ENCODE measurements around the gene GLO1. TPM values are rescaled to one million over a fixed set of nuclear protein-coding genes. Genes with fewer than 3 reads are reported as not detected.
"Not testable (repeated sequence)": the region's sequence is repeated elsewhere in the genome, so short reads cannot be mapped to it uniquely, and the experiment has no call there.

GLO1 gene
- total and polyA plus RNA-seq, 4 donors = 50.5 to 108 (median 72.5) TPM

DNA sequence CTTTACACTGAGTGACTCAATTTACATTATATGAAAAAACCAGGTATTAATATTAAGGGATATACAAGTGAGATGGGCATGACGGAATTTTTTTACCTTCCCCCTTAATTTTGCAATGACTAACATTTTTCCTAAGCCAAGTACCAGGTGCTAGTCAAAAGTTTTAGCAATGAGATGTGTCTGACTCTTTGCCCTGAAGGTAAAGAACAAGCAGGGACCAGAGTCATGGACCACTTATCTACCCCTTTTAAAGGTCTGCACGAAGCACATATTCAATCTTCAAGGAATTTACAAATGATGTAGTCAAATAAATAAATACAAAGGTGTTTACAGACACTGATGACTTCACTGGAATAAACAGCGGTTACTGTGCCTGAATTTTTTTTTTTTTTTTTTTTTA is 1.4 kb downstream of the GLO1 start:
- no peak for TF ChIP-seq HNF4A (conservative IDR thresholded peaks at IDR 0.05)
- TF ChIP-seq FOXA1 (IDR thresholded peaks at IDR 0.05) = no peak
- TF ChIP-seq, protein P1, sequence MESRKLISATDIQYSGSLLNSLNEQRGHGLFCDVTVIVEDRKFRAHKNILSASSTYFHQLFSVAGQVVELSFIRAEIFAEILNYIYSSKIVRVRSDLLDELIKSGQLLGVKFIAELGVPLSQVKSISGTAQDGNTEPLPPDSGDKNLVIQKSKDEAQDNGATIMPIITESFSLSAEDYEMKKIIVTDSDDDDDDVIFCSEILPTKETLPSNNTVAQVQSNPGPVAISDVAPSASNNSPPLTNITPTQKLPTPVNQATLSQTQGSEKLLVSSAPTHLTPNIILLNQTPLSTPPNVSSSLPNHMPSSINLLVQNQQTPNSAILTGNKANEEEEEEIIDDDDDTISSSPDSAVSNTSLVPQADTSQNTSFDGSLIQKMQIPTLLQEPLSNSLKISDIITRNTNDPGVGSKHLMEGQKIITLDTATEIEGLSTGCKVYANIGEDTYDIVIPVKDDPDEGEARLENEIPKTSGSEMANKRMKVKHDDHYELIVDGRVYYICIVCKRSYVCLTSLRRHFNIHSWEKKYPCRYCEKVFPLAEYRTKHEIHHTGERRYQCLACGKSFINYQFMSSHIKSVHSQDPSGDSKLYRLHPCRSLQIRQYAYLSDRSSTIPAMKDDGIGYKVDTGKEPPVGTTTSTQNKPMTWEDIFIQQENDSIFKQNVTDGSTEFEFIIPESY (IDR thresholded peaks at IDR 0.05) = no peak
- no peak for TF ChIP-seq MAX (IDR thresholded peaks at IDR 0.05)
- no peak for TF ChIP-seq NR2F2 (IDR thresholded peaks at IDR 0.05)
- H3K27ac ChIP-seq (ENCODE audit: low read depth in 1 of 2, low read length in 2 of 2) = no peak overlapping the region
- no peaks in the 10 kb centered on the region for H3K27me3 ChIP-seq (ENCODE audit: control insufficient read depth in 4 of 4, insufficient read depth in 4 of 4, low read length in 3 of 4)
- H3K36me3 ChIP-seq (ENCODE audit: control insufficient read depth in 4 of 4, insufficient read depth in 3 of 4, low read depth in 1 of 4, low read length in 3 of 4) = peaks cover 0 to 3% (median 0%) of the 10 kb centered on the region in 4 donors
- 82% methylated on average over 3 of the region's 3 CpGs for WGBS
- peaks cover 2 to 4% (median 3%) of the 10 kb centered on the region in 4 donors for H3K4me1 ChIP-seq (ENCODE audit: control insufficient read depth in 4 of 4, insufficient read depth in 4 of 4, low read length in 3 of 4)
- H3K9ac ChIP-seq (ENCODE audit: low read depth in 1 of 2, low read length in 2 of 2) = peak overlapping the region in 1 of 2 donors; percentile 38
- no peak overlapping the region for H3K4me3 ChIP-seq (ENCODE audit: low read depth in 1 of 3, low read length in 3 of 3)
- DNase-seq (ENCODE audit: low spot score) = no peak
- H3K9me3 ChIP-seq (ENCODE audit: control insufficient read depth in 4 of 4, low read length in 3 of 4) = peaks cover 0 to 1% (median 0%) of the 10 kb centered on the region in 4 donors

GRCh38 chr6:38699702-38700101 is 3.2 kb downstream of the GLO1 start:
- H3K9me3 ChIP-seq (ENCODE audit: control insufficient read depth in 4 of 4, low read length in 3 of 4); DNase-seq (ENCODE audit: low spot score); H3K27ac ChIP-seq (ENCODE audit: low read depth in 1 of 2, low read length in 2 of 2); H3K9ac ChIP-seq (ENCODE audit: low read depth in 1 of 2, low read length in 2 of 2); H3K4me1 ChIP-seq (ENCODE audit: control insufficient read depth in 4 of 4, insufficient read depth in 4 of 4, low read length in 3 of 4); H3K27me3 ChIP-seq (ENCODE audit: control insufficient read depth in 4 of 4, insufficient read depth in 4 of 4, low read length in 3 of 4); H3K4me3 ChIP-seq (ENCODE audit: low read depth in 1 of 3, low read length in 3 of 3); H3K36me3 ChIP-seq (ENCODE audit: control insufficient read depth in 4 of 4, insufficient read depth in 3 of 4, low read depth in 1 of 4, low read length in 3 of 4): not testable (repeated sequence)
- 76% methylated on average over 3 of the region's 3 CpGs for WGBS

GRCh38 chr6:38697846-38698245 is 5.1 kb downstream of the GLO1 start:
- Histone ChIP-seq H3K9me3 (ENCODE audit: control insufficient read depth in 4 of 4, low read length in 3 of 4) (peaks cover 0 to 1% (median 0%) of the 10 kb centered on the region in 4 donors), H3K4me1 (ENCODE audit: control insufficient read depth in 4 of 4, insufficient read depth in 4 of 4, low read length in 3 of 4) (peaks cover 0 to 4% (median 1%) of the 10 kb centered on the region in 4 donors), H3K27me3 (ENCODE audit: control insufficient read depth in 4 of 4, insufficient read depth in 4 of 4, low read length in 3 of 4) (no peaks in the 10 kb centered on the region), H3K9ac (ENCODE audit: low read depth in 1 of 2, low read length in 2 of 2) (no peak overlapping the region), H3K36me3 (ENCODE audit: control insufficient read depth in 4 of 4, insufficient read depth in 3 of 4, low read depth in 1 of 4, low read length in 3 of 4) (peaks cover 0 to 3% (median 0%) of the 10 kb centered on the region in 4 donors), H3K4me3 (ENCODE audit: low read depth in 1 of 3, low read length in 3 of 3) (no peak overlapping the region), H3K27ac (ENCODE audit: low read depth in 1 of 2, low read length in 2 of 2) (no peak overlapping the region)
- TF ChIP-seq FOXA1 (IDR thresholded peaks at IDR 0.05) (no peak), YY1 (IDR thresholded peaks at IDR 0.05) (no peak), MAX (IDR thresholded peaks at IDR 0.05) (no peak), ATF3 (IDR thresholded peaks at IDR 0.05) (no peak), RXRA (IDR thresholded peaks at IDR 0.05) (no peak), JUND (IDR thresholded peaks at IDR 0.05) (no peak)
- WGBS = 90% methylated on average over 3 of the region's 3 CpGs
- no peak for DNase-seq (ENCODE audit: low spot score)

- Histone ChIP-seq H3K9me3 (ENCODE audit: control insufficient read depth in 4 of 4, low read length in 3 of 4) (peaks cover 0 to 1% (median 0%) of the 10 kb centered on the region in 4 donors), H3K9ac (ENCODE audit: low read depth in 1 of 2, low read length in 2 of 2) (no peak overlapping the region), H3K4me1 (ENCODE audit: control insufficient read depth in 4 of 4, insufficient read depth in 4 of 4, low read length in 3 of 4) (no peaks in the 10 kb centered on the region), H3K27ac (ENCODE audit: low read depth in 1 of 2, low read length in 2 of 2) (no peak overlapping the region), H3K36me3 (ENCODE audit: control insufficient read depth in 4 of 4, insufficient read depth in 3 of 4, low read depth in 1 of 4, low read length in 3 of 4) (peaks cover 0 to 3% (median 0%) of the 10 kb centered on the region in 4 donors), H3K27me3 (ENCODE audit: control insufficient read depth in 4 of 4, insufficient read depth in 4 of 4, low read length in 3 of 4) (no peaks in the 10 kb centered on the region), H3K4me3 (ENCODE audit: low read depth in 1 of 3, low read length in 3 of 3) (no peak overlapping the region)
- TF ChIP-seq HNF4G (IDR thresholded peaks at IDR 0.05) (no peak), YY1 (IDR thresholded peaks at IDR 0.05) (no peak), ATF3 (IDR thresholded peaks at IDR 0.05) (no peak), HNF4A (conservative IDR thresholded peaks at IDR 0.05) (no peak), NR2F2 (IDR thresholded peaks at IDR 0.05) (no peak), MAX (IDR thresholded peaks at IDR 0.05) (no peak), GABPA (IDR thresholded peaks at IDR 0.05 in 1 of 2, conservative IDR thresholded peaks at IDR 0.05 in 1 of 2) (no peak), REST (IDR thresholded peaks at IDR 0.05) (no peak), RXRA (IDR thresholded peaks at IDR 0.05) (no peak)
- no peak for DNase-seq (ENCODE audit: low spot score)
Observed at GRCh38 chr6:38696345-38696744, 6.6 kb downstream of the GLO1 start.
